Thyroid gland (tissue), 4 donors: ENCODE measurements around the gene ABCC6. TPM values are rescaled to one million over a fixed set of nuclear protein-coding genes. Genes with fewer than 3 reads are reported as not detected.

Experiments used
- DNase-seq, 2 donors: peaks; one replicate each; pipeline ENCODE4 v3.0.0-alpha.2; 2019
- H3K27ac ChIP-seq, 3 donors: fragments of 200-600 bp; sonication (generic); 1 replicate in 2 of 3; 2 replicates in 1 of 3; pipeline ENCODE4 v1.5.1; 2016 to 2019; ENCODE audit warnings: mild to moderate bottlenecking in 1 of 3, moderate library complexity in 1 of 3
- H3K27me3 ChIP-seq: fragments of 200-600 bp; sonication (generic); one replicate; pipeline ENCODE4 v1.5.1; 2019
- H3K36me3 ChIP-seq, 2 donors: fragments of 200-600 bp; sonication (generic); one replicate each; pipeline ENCODE4 v1.5.1; 2016 to 2019
- H3K4me1 ChIP-seq, 2 donors: fragments of 200-600 bp; sonication (generic); one replicate each; pipeline ENCODE4 v1.5.1; 2017 to 2019
- H3K4me3 ChIP-seq, 3 donors: fragments of 200-600 bp; sonication (generic); replicated peaks in 1 of 3; 1 replicate in 2 of 3; 2 replicates in 1 of 3; pipeline ENCODE4 v1.5.1; 2016; ENCODE audit warnings: mild to moderate bottlenecking in 1 of 3
- H3K9me3 ChIP-seq: fragments of 200-600 bp; sonication (generic); one replicate; pipeline ENCODE4 v1.5.1; 2017
- POLR2A ChIP-seq, 2 donors: fragments of 450-650 bp; IDR thresholded peaks; one replicate each; pipeline ENCODE4 v1.6.1; 2017; ENCODE audit warnings: antibody characterized with exemption in 2 of 2, mild to moderate bottlenecking in 2 of 2, moderate library complexity in 1 of 2
- WGBS, 2 donors: methylation state at CpG; one replicate each; pipeline ENCODE4 v1.1.5; 2017; 5-methylcytosine and 5-hydroxymethylcytosine counted together
- intact Hi-C: fragments of 100-400 bp; cut with DNase I; formaldehyde crosslinking; loops from one replicate; pipeline ENCODE4 v1.15.1; 2023
- total RNA-seq, 4 donors: library from RNA; depleted of rRNA; stranded (reverse); fragments of >200 nt; gene quantifications; one replicate each; pipeline ENCODE4 v1.2.3, GENCODE V29; 2016
- TF ChIP-seq, protein P1 (sequence below), 6 experiments: fragments of 200-600 bp in 3 of 6; fragments of 450-650 bp in 3 of 6; sonication (generic) in 3 of 6; IDR thresholded peaks; one replicate each; pipeline ENCODE4 v1.5.1; 2016 to 2019; ENCODE audit warnings: antibody characterized with exemption in 6 of 6, mild to moderate bottlenecking in 2 of 6, inconsistent platforms in 1 of 6, moderate library complexity in 1 of 6

The ABCC6 gene
- total RNA-seq, 4 donors from 2014 or later = 4.8 to 17.7 (median 12.3) TPM

DNA sequence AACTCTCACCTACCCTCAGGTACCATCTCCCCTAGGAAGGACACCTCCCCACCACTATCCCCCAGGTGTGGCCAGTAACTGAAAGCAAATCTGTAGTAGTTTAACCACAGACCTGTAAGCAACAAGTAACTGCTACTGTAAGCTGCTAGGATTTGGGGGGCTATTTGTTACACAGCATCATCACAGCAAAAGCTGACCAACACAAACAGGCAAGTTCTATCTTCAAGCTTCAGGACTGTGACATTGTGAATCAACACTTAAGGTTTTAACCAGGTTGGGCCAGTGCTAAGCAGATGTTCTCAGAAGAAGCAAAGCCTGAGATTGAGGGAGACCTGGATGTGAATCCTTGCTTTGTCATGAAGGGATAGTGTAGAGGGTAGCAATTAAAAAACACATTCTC, 47.0 kb downstream of the ABCC6 start:
- TF ChIP-seq POLR2A (IDR thresholded peaks at IDR 0.05) = no peak
- TF ChIP-seq, protein P1, sequence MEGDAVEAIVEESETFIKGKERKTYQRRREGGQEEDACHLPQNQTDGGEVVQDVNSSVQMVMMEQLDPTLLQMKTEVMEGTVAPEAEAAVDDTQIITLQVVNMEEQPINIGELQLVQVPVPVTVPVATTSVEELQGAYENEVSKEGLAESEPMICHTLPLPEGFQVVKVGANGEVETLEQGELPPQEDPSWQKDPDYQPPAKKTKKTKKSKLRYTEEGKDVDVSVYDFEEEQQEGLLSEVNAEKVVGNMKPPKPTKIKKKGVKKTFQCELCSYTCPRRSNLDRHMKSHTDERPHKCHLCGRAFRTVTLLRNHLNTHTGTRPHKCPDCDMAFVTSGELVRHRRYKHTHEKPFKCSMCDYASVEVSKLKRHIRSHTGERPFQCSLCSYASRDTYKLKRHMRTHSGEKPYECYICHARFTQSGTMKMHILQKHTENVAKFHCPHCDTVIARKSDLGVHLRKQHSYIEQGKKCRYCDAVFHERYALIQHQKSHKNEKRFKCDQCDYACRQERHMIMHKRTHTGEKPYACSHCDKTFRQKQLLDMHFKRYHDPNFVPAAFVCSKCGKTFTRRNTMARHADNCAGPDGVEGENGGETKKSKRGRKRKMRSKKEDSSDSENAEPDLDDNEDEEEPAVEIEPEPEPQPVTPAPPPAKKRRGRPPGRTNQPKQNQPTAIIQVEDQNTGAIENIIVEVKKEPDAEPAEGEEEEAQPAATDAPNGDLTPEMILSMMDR (IDR thresholded peaks at IDR 0.05) = no peak
- no peaks in the 10 kb centered on the region for H3K9me3 ChIP-seq
- H3K27ac ChIP-seq = no peak overlapping the region
- no peak for DNase-seq
- no peaks in the 10 kb centered on the region for H3K36me3 ChIP-seq
- no peaks in the 10 kb centered on the region for H3K27me3 ChIP-seq
- no peaks in the 10 kb centered on the region for H3K4me1 ChIP-seq
- intact Hi-C loops = no loop called here
- no peak overlapping the region for H3K4me3 ChIP-seq

DNA sequence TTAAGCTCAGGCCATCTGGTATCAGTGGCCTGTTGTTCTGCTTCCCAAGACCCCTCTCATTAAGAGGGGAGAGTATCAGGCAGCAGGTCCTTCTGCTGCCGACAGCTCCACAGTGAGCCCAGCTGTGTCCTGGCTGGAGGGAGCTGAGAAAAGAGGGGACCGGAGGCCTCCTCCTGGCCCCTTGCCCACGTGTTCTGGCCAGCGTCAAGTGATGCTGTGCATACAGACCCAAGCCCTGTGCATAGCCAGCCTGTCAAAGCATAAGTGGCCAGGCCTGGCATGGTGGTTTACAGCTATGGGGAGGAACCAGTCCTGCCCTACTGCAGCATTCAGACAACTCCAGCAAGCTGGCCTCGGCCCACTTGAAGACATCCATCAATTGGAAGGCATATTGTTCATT, 48.0 kb downstream of the ABCC6 start:
- no peaks in the 10 kb centered on the region for H3K9me3 ChIP-seq
- no peaks in the 10 kb centered on the region for H3K4me1 ChIP-seq
- intact Hi-C loops = no loop called here
- no peaks in the 10 kb centered on the region for H3K36me3 ChIP-seq
- H3K4me3 ChIP-seq = no peak overlapping the region
- DNase-seq = no peak
- 40 to 89% methylated on average over 2 of the region's 5 CpGs for WGBS, 2 donors
- H3K27me3 ChIP-seq = no peaks in the 10 kb centered on the region
- no peak for TF ChIP-seq POLR2A (IDR thresholded peaks at IDR 0.05)
- TF ChIP-seq, protein P1 (IDR thresholded peaks at IDR 0.05) = no peak
- H3K27ac ChIP-seq = no peak overlapping the region

DNA sequence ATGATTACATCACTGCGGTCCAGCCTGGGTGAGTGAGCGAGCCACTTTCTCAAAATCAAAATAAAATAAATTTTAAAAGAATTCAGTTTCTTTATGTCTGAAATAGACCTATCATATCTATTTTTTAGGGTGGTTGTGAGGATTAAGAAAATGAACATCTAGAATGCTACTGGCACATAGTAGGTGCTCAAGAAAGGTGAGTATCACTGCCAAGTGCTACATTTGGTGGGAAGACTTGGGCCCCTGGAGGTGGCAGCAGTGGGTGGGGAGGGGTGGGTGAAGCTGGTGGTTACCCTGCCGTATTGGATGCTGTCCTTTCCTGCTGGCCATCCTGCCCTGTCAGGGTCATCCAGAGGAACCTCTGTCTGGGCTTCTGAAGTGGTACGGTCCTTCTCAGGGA, 50.3 kb downstream of the ABCC6 start:
- no peaks in the 10 kb centered on the region for H3K4me1 ChIP-seq
- no peaks in the 10 kb centered on the region for H3K27me3 ChIP-seq
- no peak overlapping the region for H3K27ac ChIP-seq
- WGBS, 2 donors = 91 to 93% methylated on average over 4 of the region's 4 CpGs
- DNase-seq = no peak
- no peaks in the 10 kb centered on the region for H3K36me3 ChIP-seq
- no peak overlapping the region for H3K4me3 ChIP-seq
- H3K9me3 ChIP-seq = no peaks in the 10 kb centered on the region
- TF ChIP-seq POLR2A (IDR thresholded peaks at IDR 0.05) = no peak
- TF ChIP-seq, protein P1 (IDR thresholded peaks at IDR 0.05) = no peak
- intact Hi-C loops = no loop called here

DNA sequence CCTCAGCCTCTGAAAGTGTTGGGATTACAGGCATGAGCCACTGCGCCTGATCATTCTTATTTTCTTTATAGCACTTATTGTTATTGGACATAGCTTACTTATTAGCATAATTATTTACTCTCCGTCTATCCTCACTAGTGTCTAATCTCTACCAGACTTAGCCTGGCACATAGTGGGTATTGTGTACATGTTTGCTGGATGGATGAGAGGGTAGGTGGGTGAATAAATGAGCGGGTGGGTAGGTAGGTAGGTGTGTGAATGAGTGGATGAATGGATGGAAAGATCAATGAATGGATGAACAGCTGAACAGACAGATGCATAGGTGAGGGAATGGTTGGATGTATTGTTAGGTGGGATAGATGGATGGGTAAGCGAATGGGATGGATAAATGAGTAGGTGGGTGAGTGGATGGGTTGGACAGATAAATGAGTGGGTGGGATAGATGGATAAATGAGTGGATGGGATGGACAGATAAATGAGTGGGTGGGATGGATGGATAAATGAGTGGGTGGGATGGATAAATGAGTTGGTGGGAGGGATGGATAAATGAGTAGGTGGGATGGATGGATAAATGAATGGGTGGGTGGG, 51.9 kb downstream of the ABCC6 start:
- Histone ChIP-seq H3K27ac (no peak overlapping the region), H3K9me3 (no peaks in the 10 kb centered on the region), H3K27me3 (no peaks in the 10 kb centered on the region), H3K36me3 (no peaks in the 10 kb centered on the region), H3K4me3 (no peak overlapping the region), H3K4me1 (no peaks in the 10 kb centered on the region)
- intact Hi-C loops = no loop called here
- TF ChIP-seq, protein P1 (IDR thresholded peaks at IDR 0.05) = no peak
- TF ChIP-seq POLR2A (IDR thresholded peaks at IDR 0.05) = no peak
- whole genome bisulfite sequencing, 2 donors = 92 to 93% methylated on average over 4 of the region's 4 CpGs
- DNase-seq = no peak

DNA sequence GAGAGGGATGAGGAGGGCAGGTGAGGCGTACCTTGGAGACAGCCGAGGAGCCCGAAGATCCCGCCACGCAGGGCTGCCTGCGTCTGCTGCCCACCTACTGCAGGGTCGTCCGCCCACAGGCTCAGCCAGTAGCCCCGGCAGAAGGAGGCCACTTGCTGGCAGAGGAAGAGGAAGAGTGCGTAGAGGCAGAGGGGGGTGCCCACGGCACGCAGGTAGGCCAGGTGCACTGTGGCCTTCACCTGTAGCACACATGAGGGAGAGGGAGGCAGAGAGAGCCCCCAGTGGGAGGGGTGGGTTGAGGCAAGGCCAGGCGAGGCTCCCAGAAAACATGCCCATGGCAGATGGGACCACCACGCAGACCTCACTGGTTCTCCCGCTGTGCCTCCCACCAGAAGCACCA, 53.7 kb downstream of the ABCC6 start:
- intact Hi-C loops = no loop called here
- no peaks in the 10 kb centered on the region for H3K9me3 ChIP-seq
- 95 to 98% methylated on average over 15 of the region's 15 CpGs for WGBS, 2 donors
- H3K27me3 ChIP-seq = no peaks in the 10 kb centered on the region
- H3K27ac ChIP-seq = no peak overlapping the region
- no peak overlapping the region for H3K4me3 ChIP-seq
- no peaks in the 10 kb centered on the region for H3K4me1 ChIP-seq
- no peaks in the 10 kb centered on the region for H3K36me3 ChIP-seq
- TF ChIP-seq POLR2A (IDR thresholded peaks at IDR 0.05) = no peak
- TF ChIP-seq, protein P1 (IDR thresholded peaks at IDR 0.05) = no peak
- DNase-seq = no peak
